AG09309 (cell line): ENCODE results near the gene ADAMTS6.
A peak's percentile ranks its signal among the peaks of the same experiment; 100 is the strongest.
"Not testable (repeated sequence)": the region's sequence is repeated elsewhere in the genome, so short reads cannot be mapped to it uniquely, and the experiment has no call there.

Experiments used
- DNase-seq: peaks from one replicate; pipeline ENCODE4 v3.0.0-alpha.2; 2010; ENCODE audit warnings: low read depth
- H3K4me3 ChIP-seq: 2 replicates; pipeline ENCODE4 v1.5.1; 2011; ENCODE audit warnings: mild to moderate bottlenecking, low read depth, low read length, moderate library complexity; ENCODE audit not compliant: control insufficient read depth
- TF ChIP-seq, protein P1 (sequence below): IDR thresholded peaks from 2 replicates; pipeline ENCODE4 v1.5.1; 2011; ENCODE audit warnings: mild to moderate bottlenecking, low read depth, low read length, inconsistent platforms; ENCODE audit not compliant: insufficient read depth, control insufficient read depth; ENCODE audit errors: missing control alignments

The ADAMTS6 gene

DNA sequence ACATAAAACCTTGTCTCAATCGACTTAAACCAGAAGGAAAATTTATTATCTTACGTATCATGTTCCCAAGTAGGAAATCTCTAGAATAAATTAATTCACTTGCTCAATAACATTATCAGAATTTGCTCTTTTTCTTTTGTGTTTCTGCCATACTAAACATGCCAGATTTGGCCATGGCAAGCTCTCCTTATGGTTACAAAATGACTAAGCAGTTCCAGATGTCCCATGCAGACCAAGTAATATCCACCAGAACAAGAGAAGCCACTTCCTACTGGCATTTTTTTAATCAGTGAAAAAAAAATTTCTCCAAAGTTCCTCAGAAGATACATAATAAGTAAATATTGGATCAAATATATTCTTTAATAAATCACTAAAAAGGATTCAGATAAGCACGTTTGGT lies 25.2 kb upstream of the ADAMTS6 start:
- TF ChIP-seq, protein P1, sequence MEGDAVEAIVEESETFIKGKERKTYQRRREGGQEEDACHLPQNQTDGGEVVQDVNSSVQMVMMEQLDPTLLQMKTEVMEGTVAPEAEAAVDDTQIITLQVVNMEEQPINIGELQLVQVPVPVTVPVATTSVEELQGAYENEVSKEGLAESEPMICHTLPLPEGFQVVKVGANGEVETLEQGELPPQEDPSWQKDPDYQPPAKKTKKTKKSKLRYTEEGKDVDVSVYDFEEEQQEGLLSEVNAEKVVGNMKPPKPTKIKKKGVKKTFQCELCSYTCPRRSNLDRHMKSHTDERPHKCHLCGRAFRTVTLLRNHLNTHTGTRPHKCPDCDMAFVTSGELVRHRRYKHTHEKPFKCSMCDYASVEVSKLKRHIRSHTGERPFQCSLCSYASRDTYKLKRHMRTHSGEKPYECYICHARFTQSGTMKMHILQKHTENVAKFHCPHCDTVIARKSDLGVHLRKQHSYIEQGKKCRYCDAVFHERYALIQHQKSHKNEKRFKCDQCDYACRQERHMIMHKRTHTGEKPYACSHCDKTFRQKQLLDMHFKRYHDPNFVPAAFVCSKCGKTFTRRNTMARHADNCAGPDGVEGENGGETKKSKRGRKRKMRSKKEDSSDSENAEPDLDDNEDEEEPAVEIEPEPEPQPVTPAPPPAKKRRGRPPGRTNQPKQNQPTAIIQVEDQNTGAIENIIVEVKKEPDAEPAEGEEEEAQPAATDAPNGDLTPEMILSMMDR = no peak
- peak; percentile 72 for DNase-seq
- H3K4me3 ChIP-seq = no peak overlapping the region

- TF ChIP-seq, protein P1 = no peak
- DNase-seq = no peak
- H3K4me3 ChIP-seq = no peak overlapping the region
These were observed 7.4 kb upstream of the ADAMTS6 start for GRCh38 chr5:65489119-65489518.

- not testable (repeated sequence) for DNase-seq, H3K4me3 ChIP-seq
- TF ChIP-seq, protein P1 = peak; percentile 12
These were observed 6.4 kb upstream of the ADAMTS6 start for GRCh38 chr5:65488038-65488687.

GRCh38 chr5:65486803-65487202 lies 5.1 kb upstream of the ADAMTS6 start:
- H3K4me3 ChIP-seq, DNase-seq: not testable (repeated sequence)

DNA sequence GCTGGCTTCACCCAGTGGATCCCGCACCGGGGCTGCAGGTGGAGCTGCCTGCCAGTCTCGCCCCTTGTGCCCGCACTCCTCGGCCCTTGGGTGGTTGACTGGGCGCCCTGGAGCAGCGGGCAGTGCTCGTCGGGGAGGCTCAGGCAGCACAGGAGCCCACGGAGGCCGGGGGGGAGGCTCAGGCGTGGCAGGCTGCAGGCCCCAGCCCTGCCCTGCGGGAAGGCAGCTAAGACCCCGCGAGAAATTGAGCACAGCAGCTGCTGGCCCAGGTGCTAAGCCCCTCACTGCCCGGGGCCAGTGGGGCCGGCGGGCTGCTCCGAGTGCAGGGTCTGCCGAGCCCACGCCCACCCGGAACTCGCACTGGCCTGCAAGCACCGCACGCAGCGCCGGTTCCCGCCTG lies 3.7 kb upstream of the ADAMTS6 start:
- TF ChIP-seq, protein P1 = no peak
- no peak overlapping the region for H3K4me3 ChIP-seq
- DNase-seq = no peak

DNA sequence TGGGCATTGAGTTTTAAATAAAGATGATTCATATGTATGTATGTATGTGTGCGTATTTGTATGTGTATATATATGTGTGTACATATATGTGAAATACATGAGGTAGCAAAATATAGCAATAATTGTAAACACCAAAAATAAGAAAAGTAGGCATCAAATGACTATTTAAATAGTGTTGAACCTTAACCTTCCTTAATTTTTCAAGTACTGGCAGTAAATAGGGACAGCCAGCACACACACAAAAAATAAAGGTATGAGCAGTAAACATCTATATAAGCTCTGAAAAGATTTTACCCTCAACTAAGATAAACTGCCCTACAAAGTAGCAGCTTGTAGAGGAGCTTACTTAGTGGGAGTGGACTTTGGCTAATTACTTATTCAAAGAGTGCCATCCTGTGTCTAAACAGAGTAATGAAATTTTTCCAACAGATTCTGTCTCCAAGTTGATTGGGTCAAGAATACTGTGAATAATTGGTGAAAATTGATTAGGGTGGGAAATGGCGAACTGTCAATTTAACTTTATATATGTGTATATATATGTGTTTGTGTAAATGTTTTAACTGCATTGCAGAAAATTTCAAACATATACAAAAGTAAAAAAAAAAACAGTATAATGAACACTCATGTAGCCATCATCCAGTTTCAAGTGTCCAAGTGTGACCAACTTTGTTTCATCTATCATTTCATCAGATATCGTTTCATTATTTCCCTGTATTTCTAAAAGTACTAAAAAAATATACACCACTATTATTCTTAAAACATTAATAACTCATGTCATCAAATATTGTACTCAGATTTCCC lies 2.0 kb upstream of the ADAMTS6 start:
- peak; percentile 61 for DNase-seq
- H3K4me3 ChIP-seq = peak overlapping the region; percentile 64
- TF ChIP-seq, protein P1 = peak; percentile 41
